ENCODE data around the gene RHBDF2. TPM values are rescaled to one million over a fixed set of nuclear protein-coding genes. Genes with fewer than 3 reads are reported as not detected.

Gene RHBDF2
- total and polyA plus RNA-seq, 8 donors = 7.5 to 61.7 (median 11.0) TPM

GRCh38 chr17:76445697-76446448, 55.4 kb downstream of the RHBDF2 start:
- Histone ChIP-seq H3K36me3 (no peaks in the 10 kb centered on the region), H3K9me3 (no peaks in the 10 kb centered on the region), H3K4me3 (no peak overlapping the region), H3K27ac (peak overlapping the region in 1 of 2 donors; percentile 41), H3K4me1 (peaks cover 6 to 43% of the 10 kb centered on the region in 2 donors), H3K27me3 (no peaks in the 10 kb centered on the region)
- intact Hi-C loops (cut with DNase I) = no loop called here
- no peak for ATAC-seq
- no peak for TF ChIP-seq CTCF (IDR thresholded peaks at IDR 0.05)
- DNase-seq = no peak

GRCh38 chr17:76444518-76445311, 56.5 kb downstream of the RHBDF2 start:
- peaks cover 6 to 35% of the 10 kb centered on the region in 2 donors for H3K4me1 ChIP-seq
- H3K4me3 ChIP-seq = no peak overlapping the region
- intact Hi-C loops (cut with DNase I) = no loop called here
- TF ChIP-seq CTCF (IDR thresholded peaks at IDR 0.05) = no peak
- H3K27ac ChIP-seq = no peak overlapping the region
- DNase-seq = no peak
- no peaks in the 10 kb centered on the region for H3K27me3 ChIP-seq
- no peak for ATAC-seq
- no peaks in the 10 kb centered on the region for H3K9me3 ChIP-seq
- no peaks in the 10 kb centered on the region for H3K36me3 ChIP-seq

GRCh38 chr17:76442341-76443338, 58.6 kb downstream of the RHBDF2 start:
- no peak for DNase-seq
- Histone ChIP-seq H3K27ac (no peak overlapping the region), H3K9me3 (no peaks in the 10 kb centered on the region), H3K36me3 (no peaks in the 10 kb centered on the region), H3K27me3 (no peaks in the 10 kb centered on the region), H3K4me3 (no peak overlapping the region), H3K4me1 (peaks cover 5 to 35% of the 10 kb centered on the region in 2 donors)
- intact Hi-C loops (cut with DNase I) = no loop called here
- no peak for TF ChIP-seq CTCF (IDR thresholded peaks at IDR 0.05)
- ATAC-seq = no peak

- peaks cover 0 to 29% of the 10 kb centered on the region in 2 donors for H3K4me1 ChIP-seq
- H3K36me3 ChIP-seq = no peaks in the 10 kb centered on the region
- no peak overlapping the region for H3K4me3 ChIP-seq
- intact Hi-C loops (cut with DNase I) = no loop called here
- ATAC-seq = no peak
- H3K27me3 ChIP-seq = no peaks in the 10 kb centered on the region
- no peak for TF ChIP-seq CTCF (IDR thresholded peaks at IDR 0.05)
- no peak overlapping the region for H3K27ac ChIP-seq
- no peak for DNase-seq
- H3K9me3 ChIP-seq = no peaks in the 10 kb centered on the region
Observed at GRCh38 chr17:76441686-76442340, 59.4 kb downstream of the RHBDF2 start.
